Tibial nerve (tissue), 4 donors: Measurements from ENCODE around the gene SMG1.
"Not testable (repeated sequence)": the region's sequence is repeated elsewhere in the genome, so short reads cannot be mapped to it uniquely, and the experiment has no call there.

Experiments
- EP300 ChIP-seq, 2 donors: sonication (generic); formaldehyde crosslinking; IDR thresholded peaks; one replicate each; pipeline ENCODE4 v1.6.1; 2017; ENCODE audit warnings: antibody characterized with exemption in 2 of 2, mild to moderate bottlenecking in 1 of 2
- POLR2A ChIP-seq, 2 donors: fragments of 450-650 bp; IDR thresholded peaks; one replicate each; pipeline ENCODE4 v1.6.1; 2017; ENCODE audit warnings: antibody characterized with exemption in 2 of 2, mild to moderate bottlenecking in 2 of 2, moderate library complexity in 2 of 2
- TF ChIP-seq, protein P1 (sequence below), 5 experiments: fragments of 200-600 bp in 3 of 5; fragments of 450-650 bp in 2 of 5; sonication (generic) in 3 of 5; IDR thresholded peaks; one replicate each; pipeline ENCODE4 v1.5.1; 2016 to 2019; ENCODE audit warnings: antibody characterized with exemption in 5 of 5, mild to moderate bottlenecking in 3 of 5, moderate library complexity in 2 of 5

DNA sequence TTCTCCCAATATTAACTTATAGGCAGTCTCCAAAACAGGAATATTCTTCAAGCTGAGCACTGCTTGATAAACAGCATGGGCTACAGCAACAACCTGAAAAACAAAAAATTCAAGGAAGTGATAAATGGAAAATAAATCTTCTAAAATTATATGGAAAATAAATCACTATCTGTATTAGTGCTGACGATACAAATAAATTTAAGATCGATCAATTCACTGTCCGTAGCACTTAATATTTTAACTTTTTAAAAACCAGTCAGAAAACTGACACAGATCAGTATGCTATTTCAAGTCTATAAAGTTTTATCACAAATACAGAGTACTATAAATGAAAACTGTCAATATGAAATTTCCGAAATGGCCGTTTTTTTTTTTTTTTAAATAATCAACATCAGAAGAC lies 49.9 kb downstream of the SMG1 start:
- TF ChIP-seq EP300, POLR2A (IDR thresholded peaks at IDR 0.05): not testable (repeated sequence)
- TF ChIP-seq, protein P1, sequence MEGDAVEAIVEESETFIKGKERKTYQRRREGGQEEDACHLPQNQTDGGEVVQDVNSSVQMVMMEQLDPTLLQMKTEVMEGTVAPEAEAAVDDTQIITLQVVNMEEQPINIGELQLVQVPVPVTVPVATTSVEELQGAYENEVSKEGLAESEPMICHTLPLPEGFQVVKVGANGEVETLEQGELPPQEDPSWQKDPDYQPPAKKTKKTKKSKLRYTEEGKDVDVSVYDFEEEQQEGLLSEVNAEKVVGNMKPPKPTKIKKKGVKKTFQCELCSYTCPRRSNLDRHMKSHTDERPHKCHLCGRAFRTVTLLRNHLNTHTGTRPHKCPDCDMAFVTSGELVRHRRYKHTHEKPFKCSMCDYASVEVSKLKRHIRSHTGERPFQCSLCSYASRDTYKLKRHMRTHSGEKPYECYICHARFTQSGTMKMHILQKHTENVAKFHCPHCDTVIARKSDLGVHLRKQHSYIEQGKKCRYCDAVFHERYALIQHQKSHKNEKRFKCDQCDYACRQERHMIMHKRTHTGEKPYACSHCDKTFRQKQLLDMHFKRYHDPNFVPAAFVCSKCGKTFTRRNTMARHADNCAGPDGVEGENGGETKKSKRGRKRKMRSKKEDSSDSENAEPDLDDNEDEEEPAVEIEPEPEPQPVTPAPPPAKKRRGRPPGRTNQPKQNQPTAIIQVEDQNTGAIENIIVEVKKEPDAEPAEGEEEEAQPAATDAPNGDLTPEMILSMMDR (IDR thresholded peaks at IDR 0.05): not testable (repeated sequence)
